MCF 10A (cell line): Measurements from ENCODE around the gene SLC6A12. TPM values are rescaled to one million over a fixed set of nuclear protein-coding genes. Genes with fewer than 3 reads are reported as not detected.

Experiments used
- BruUV-seq: library from RNA; stranded (reverse); fragments of 400-500 nt; replicated peaks from 2 replicates; lab custom pipeline; 2021; lab: Mats Ljungman, UMichigan
- CTCF ChIA-PET: fragments of 300-600 bp; sonication (Branson Sonifier 250); formaldehyde crosslinking; extraction: SDS; loops from one replicate; lab custom pipeline; 2021; ENCODE audit warnings: antibody characterized with exemption, inconsistent platforms; lab: Yijun Ruan, JAX
- POLR2A ChIA-PET: fragments of 300-600, 350-650 bp; sonication (Branson Sonifier 250); formaldehyde crosslinking; extraction: SDS; loops from one replicate; lab custom pipeline; 2020; ENCODE audit warnings: antibody characterized with exemption, inconsistent platforms; lab: Yijun Ruan, JAX
- DNase-seq: peaks from one replicate; pipeline ENCODE4 v3.0.0-alpha.2; 2018; ENCODE audit not compliant: unreplicated experiment
- H3K27ac Mint-ChIP-seq: one replicate; pipeline ENCODE4 v1.8.0; 2022; ENCODE audit warnings: mild to moderate bottlenecking, low read depth, mixed read lengths; ENCODE audit not compliant: unreplicated experiment
- H3K27me3 Mint-ChIP-seq: one replicate; pipeline ENCODE4 v1.8.0; 2022; ENCODE audit warnings: mixed read lengths; ENCODE audit not compliant: insufficient read depth, unreplicated experiment
- H3K36me3 Mint-ChIP-seq: one replicate; pipeline ENCODE4 v1.8.0; 2022; ENCODE audit warnings: mild to moderate bottlenecking, moderate library complexity, mixed read lengths; ENCODE audit not compliant: insufficient read depth, unreplicated experiment
- H3K4me1 Mint-ChIP-seq: one replicate; pipeline ENCODE4 v1.8.0; 2022; ENCODE audit warnings: mixed read lengths; ENCODE audit not compliant: insufficient read depth, unreplicated experiment
- H3K4me3 Mint-ChIP-seq: one replicate; pipeline ENCODE4 v1.8.0; 2022; ENCODE audit warnings: mild to moderate bottlenecking, moderate library complexity, mixed read lengths; ENCODE audit not compliant: unreplicated experiment
- H3K9me3 Mint-ChIP-seq: one replicate; pipeline ENCODE4 v1.8.0; 2022; ENCODE audit warnings: mixed read lengths; ENCODE audit not compliant: unreplicated experiment
- CTCF ChIP-seq: fragments of 200-600 bp; IDR thresholded peaks from one replicate; pipeline ENCODE4 v1.8.0; 2022; ENCODE audit warnings: antibody characterized with exemption, mild to moderate bottlenecking; ENCODE audit not compliant: unreplicated experiment
- intact Hi-C: fragments of 100-400 bp; cut with micrococcal nuclease; formaldehyde crosslinking; loops from 2 replicates; pipeline ENCODE4 v1.14.1; 2022
- total RNA-seq: library from RNA; stranded (reverse); gene quantifications from 2 replicates; pipeline ENCODE4 v1.2.3, GENCODE V29; 2022

Gene SLC6A12
- total RNA-seq, 1 experiment from 2014 or later = not detected

- no peaks in the 10 kb centered on the region for H3K9me3 Mint-ChIP-seq
- H3K27ac Mint-ChIP-seq = no peak overlapping the region
- CTCF ChIA-PET = interaction anchor here (0.7 kb wide), 1 partner anchor 111 kb away, joined by 4 read pairs; no protein-coding TSS in a partner anchor
- H3K4me3 Mint-ChIP-seq = no peak overlapping the region
- DNase-seq = no peak
- H3K36me3 Mint-ChIP-seq = peaks cover 6% of the 10 kb centered on the region
- no peak for TF ChIP-seq CTCF
- POLR2A ChIA-PET = no interaction called here
- no peaks in the 10 kb centered on the region for H3K4me1 Mint-ChIP-seq
- intact Hi-C loops = no loop called here
- H3K27me3 Mint-ChIP-seq = peaks cover 78% of the 10 kb centered on the region
- no TSS peak for BruUV-seq
Observed at GRCh38 chr12:203462-204260, 10.3 kb downstream of the SLC6A12 start.

GRCh38 chr12:203074-203461, 10.9 kb downstream of the SLC6A12 start:
- ChIA-PET POLR2A (no interaction called here), CTCF (no interaction called here)
- Mint-ChIP-seq H3K27ac (no peak overlapping the region), H3K36me3 (peaks cover 6% of the 10 kb centered on the region), H3K4me1 (no peaks in the 10 kb centered on the region), H3K27me3 (peaks cover 78% of the 10 kb centered on the region), H3K9me3 (no peaks in the 10 kb centered on the region), H3K4me3 (no peak overlapping the region)
- TF ChIP-seq CTCF = no peak
- intact Hi-C loops = no loop called here
- no TSS peak for BruUV-seq
- DNase-seq = no peak

- POLR2A ChIA-PET = no interaction called here
- DNase-seq = no peak
- intact Hi-C loops = no loop called here
- peaks cover 78% of the 10 kb centered on the region for H3K27me3 Mint-ChIP-seq
- CTCF ChIA-PET = interaction anchor here (1.3 kb wide), 1 partner anchor 11 kb away, joined by 3 read pairs; no protein-coding TSS in a partner anchor
- no peak for TF ChIP-seq CTCF
- peaks cover 6% of the 10 kb centered on the region for H3K36me3 Mint-ChIP-seq
- H3K27ac Mint-ChIP-seq = no peak overlapping the region
- no peaks in the 10 kb centered on the region for H3K4me1 Mint-ChIP-seq
- no peaks in the 10 kb centered on the region for H3K9me3 Mint-ChIP-seq
- H3K4me3 Mint-ChIP-seq = no peak overlapping the region
- no TSS peak for BruUV-seq
Observed at GRCh38 chr12:202081-202731, 11.8 kb downstream of the SLC6A12 start.

GRCh38 chr12:201361-201760, 12.6 kb downstream of the SLC6A12 start:
- H3K9me3 Mint-ChIP-seq = no peaks in the 10 kb centered on the region
- no peak overlapping the region for H3K4me3 Mint-ChIP-seq
- no peak overlapping the region for H3K27ac Mint-ChIP-seq
- no TSS peak for BruUV-seq
- intact Hi-C loops = no loop called here
- TF ChIP-seq CTCF = no peak
- peaks cover 72% of the 10 kb centered on the region for H3K27me3 Mint-ChIP-seq
- no peak for DNase-seq
- H3K36me3 Mint-ChIP-seq = peaks cover 6% of the 10 kb centered on the region
- ChIA-PET CTCF (interaction anchor here (1.3 kb wide), 1 partner anchor 11 kb away, joined by 3 read pairs; no protein-coding TSS in a partner anchor), POLR2A (no interaction called here)
- H3K4me1 Mint-ChIP-seq = no peaks in the 10 kb centered on the region
